ENCODE results near the gene NFE2L3.
"Not testable (repeated sequence)": the region's sequence is repeated elsewhere in the genome, so short reads cannot be mapped to it uniquely, and the experiment has no call there.

NFE2L3 gene

DNA sequence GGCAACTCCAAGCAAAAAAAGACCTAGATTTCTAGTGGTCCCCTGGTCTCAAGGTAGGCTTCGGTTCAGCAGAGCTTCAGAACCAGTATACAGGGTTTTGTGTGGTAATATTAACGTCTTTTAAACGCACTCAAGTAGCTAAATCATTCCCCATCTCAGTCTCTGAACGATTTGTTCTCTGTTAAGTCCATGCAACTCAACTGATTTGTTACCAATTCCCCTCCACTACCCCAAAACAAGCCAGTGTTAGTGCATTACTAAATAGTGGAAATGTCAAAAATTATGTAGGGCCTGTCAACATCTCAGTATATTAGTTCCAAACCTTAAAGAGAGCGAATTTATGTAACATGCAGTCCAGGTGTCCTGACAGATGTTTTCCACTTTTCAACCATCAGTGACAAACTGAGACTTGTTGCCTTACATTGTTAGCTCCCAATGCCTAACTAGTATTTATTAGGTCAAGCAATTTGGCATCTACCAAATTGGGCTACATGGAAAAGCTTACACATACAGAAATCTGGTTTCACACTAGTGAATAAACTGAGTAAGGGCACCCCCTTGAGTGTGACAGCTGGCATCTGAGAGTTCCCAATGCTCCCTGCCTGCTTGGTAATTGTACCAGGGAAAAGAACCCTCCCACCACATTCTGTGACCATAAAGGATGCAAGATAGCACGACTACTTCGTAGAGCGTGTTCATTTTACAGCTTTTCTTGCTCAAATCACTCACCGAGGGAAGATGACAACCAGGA, 36.4 kb downstream of the NFE2L3 start:
- DNase-seq, result no peak

DNA sequence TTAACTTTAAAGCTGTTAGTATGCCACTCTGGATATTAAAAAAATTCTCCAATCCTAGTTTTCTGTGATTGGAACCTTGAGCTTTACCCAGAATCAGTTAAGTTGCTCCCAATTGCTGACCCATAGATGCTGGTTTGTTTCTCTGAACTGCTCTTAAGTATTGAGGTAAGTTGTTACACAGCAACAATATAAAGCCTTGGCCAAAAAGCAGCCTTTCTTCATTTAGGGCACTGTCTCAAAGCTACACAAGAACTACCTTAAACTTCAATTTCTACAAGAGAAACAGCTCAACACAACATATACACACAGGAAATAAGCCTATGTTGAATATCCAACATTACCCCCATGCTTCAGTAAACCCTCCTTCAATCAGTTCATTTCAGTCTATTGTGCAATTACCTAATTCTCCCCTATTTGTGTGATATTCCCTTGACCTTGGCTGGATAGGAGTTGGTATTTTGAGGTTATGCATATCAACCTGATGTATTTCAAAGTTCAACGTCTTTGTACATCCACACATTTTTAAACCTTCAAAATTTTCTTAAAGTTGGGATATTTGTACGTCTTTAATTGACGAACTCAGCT, 37.1 kb downstream of the NFE2L3 start:
- DNase-seq, result no peak

DNA sequence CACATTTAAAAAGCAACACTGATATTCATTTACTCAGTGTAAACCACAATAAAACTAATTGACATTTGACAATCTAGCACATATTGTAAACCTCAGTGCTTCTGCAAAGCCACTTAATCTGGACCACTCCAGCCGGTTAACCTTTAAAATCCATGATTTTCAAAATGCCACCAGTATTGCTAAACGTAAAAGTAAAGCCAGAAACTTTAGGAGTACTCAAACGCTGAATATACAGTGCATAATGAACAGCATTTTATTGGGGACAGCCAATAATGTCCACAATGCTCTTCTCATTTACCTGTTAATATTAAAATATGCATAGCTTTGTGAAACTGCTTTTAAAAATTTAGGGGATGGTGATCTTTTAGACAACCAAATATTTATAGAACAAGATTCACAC, 37.7 kb downstream of the NFE2L3 start:
- DNase-seq, result no peak

DNA sequence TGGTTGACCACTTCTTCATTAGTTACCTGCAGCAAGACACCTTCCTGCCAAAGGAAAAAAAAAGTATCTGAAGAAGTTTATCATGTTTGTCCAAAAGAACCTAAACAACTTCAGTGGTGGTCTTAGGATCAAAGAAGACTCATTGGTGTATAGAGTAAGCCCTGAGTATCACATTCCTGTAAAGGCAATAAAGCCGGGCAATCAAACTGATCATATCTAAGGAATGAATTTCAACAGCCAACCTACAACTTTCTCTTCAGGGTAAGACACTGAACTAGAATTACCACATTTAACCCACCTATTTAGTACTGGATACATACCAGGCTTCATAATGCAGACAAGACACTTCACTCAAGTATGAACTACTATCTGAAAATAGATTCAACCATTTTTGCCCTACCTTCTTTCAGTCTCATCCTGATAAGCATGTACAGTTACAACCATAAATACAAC, 38.4 kb downstream of the NFE2L3 start:
- DNase-seq, result no peak

DNA sequence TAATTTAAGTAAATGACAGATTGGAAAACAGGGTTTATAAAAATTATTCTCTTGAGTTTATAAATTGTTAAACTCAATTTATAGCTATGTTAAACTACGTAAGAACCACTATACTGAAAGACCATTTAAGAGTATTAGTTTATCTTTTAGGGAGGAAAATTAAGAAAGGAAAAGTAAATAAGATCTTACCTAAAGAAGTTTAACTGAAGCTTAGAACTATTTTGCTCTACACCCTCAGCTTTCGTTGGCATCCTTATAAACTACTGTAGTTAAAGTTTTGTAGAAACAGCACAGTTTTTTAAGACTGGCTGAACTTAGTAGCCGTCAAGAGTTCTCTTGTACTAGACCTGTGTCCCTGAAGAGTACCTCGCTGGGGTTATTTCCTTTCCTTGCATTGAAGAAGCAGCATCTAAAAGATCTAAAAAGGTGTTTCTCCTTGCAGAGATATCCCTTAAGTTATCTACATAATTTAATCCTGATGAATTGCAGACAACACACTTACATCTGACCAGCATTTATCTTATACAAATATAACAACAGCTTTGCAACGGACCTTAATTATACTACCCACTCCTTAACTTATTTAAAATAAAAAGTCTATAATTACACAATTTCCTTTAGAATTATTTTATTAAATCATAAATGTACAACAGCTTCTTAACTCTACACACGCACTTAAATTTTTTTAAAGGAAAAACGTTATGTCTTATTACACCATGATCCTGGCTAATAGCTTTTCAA, 39.4 kb downstream of the NFE2L3 start:
- no peak for DNase-seq

DNA sequence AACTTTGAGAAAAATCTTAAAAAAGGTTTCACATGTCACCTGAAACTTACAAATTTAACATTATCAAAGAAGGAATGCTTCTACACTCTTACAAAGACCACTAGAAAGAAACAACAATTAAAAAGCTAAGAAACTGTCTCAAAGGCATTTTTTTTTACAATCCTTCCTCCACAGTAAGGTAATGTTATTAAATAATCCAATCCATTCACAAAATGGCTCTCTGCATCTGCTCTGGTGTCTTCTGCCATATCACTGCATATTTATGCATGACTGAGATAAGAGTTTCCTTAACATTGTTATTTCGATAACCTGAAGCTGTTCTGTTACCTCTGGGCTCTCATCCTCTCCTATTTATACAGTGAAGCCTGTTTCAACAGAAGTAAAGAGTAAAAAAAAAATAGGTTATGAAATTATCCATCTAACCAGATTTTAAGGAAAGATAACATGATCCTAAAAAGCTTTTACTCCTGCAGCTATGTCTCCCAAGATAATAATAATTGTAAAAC, 40.0 kb downstream of the NFE2L3 start:
- no peak for DNase-seq

DNA sequence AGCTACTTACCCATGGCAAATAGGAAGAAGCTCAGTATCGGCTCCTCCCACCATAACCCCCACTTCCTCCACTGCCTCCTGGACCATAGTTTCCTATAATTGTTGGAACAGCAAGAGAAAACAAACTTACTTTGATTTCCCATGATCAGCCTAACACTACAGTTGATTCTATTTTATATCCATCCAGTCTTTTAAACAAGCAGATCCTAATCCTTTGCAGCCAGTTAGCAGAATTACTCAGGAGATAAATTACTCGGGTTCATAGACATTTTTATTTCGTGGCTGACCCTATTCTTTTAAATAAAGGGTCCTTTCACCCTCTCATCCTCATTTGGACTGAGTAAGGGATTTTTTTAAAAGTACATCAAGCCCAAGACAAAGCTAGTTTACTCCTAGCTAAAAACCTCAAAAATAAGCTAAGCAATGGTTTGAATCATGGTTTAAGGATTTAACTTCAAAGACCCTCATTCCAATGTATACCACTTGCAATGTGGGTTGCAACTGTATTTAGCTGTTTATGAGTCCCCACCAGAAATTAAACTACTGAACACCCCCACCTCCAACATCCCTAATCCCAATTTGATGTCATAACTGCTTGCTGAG, 40.6 kb downstream of the NFE2L3 start:
- DNase-seq, result no peak

DNA sequence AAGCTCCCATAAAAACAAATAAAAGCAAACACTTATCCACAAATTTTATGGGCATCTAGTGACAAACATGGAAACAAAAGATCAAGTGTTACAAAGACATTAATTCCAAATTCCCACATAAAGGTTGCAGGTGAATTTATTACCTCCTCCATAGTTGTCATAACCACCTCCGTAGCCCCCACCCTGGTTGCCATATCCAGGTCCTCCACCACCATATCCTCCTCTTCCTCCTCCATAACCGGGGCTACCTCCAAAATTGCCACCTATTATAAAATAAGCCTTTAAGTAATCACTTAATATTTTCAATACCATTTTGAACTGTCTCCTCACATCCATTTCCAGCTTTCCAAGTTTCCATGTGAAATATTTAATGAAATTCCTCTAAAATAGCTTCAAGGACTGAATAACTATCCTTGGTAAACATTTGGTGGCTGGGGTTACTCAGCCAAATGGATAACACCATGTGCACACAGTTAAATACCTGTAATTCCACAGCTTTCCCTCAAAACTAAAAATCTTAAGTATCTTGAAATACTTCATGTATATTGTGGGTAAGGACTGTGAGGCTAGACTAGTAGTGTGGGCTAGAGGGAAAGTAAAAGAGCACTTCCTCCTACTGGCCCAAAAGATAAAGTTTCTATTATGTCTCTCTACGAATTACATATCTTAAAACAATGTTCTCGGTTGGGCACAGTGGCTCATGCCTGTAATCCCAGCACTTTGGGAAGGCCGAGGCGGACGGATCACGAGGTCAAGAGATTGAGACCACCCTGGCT, 41.6 kb downstream of the NFE2L3 start:
- DNase-seq, result no peak

DNA sequence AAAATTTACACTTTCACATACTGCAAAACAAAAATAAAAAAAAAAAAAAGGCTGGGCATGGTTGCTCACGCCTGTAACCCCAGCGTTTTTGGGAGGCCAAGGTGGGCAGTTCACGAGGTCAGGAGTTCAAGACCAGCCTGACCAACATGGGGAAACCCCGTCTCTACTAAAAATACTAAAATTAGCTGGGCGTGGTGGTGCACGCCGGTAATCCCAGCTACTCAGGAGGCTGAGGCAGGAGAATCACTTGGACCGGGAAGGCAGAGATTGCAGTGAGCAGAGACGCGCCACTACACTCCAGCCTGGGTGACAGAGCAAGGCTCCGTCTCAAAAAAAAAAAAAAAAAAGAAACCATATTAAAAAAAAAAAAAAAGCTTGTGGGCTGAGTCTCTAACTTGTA, 42.8 kb downstream of the NFE2L3 start:
- not testable (repeated sequence) for DNase-seq

DNA sequence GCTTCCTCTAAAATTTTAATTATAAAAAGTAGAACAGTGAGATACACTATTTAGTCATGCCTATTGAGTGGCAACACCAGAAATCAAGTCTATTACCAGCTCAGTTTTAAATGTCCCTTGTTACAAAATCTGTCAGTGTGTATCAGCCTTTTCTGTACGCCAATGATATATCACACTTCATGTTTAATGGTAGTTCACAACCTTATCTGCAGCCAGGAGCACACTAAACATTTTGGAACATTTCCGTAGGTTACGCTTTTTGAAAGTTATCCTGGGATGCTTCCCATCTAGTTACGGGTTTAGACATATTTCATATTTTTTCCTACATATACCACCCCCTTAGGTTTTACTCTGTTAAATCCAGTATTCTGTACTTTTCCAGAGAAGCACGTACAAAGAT, 43.2 kb downstream of the NFE2L3 start:
- DNase-seq, result no peak

DNA sequence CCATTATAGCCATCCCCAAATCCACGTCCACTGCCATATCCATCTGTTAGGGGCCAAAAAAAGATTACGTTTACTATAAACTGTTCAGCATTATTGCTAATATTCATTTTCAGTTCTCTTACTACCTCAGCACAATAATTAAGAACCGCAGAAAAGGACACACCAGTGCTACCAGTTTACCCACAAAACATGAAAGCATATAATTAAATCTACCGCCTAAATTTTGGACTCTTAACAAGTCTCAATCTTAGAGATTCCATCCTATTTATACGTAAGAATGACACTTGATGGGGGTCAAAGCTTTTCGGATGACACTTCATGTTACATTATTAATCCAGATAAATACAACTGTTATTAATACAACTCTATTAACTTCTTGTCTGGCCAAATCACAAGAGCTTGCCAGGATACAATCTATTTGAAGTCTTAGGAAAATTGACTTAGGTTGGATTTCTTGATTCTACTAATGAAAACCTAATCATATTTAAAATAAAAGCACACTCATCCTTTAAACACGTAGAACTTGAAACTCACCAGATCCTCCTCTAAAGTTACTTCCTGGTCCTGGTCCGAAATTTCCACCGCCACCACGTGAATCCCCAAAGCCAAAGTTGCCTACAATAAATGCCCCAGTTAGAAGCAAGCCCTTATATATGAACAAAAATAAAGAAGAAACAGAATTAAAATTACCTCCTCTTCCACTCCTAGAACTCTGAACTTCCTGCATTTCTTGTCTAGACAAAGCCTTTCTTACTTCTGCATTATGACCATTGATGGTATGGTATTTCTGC, 44.1 kb downstream of the NFE2L3 start:
- DNase-seq, result no peak

DNA sequence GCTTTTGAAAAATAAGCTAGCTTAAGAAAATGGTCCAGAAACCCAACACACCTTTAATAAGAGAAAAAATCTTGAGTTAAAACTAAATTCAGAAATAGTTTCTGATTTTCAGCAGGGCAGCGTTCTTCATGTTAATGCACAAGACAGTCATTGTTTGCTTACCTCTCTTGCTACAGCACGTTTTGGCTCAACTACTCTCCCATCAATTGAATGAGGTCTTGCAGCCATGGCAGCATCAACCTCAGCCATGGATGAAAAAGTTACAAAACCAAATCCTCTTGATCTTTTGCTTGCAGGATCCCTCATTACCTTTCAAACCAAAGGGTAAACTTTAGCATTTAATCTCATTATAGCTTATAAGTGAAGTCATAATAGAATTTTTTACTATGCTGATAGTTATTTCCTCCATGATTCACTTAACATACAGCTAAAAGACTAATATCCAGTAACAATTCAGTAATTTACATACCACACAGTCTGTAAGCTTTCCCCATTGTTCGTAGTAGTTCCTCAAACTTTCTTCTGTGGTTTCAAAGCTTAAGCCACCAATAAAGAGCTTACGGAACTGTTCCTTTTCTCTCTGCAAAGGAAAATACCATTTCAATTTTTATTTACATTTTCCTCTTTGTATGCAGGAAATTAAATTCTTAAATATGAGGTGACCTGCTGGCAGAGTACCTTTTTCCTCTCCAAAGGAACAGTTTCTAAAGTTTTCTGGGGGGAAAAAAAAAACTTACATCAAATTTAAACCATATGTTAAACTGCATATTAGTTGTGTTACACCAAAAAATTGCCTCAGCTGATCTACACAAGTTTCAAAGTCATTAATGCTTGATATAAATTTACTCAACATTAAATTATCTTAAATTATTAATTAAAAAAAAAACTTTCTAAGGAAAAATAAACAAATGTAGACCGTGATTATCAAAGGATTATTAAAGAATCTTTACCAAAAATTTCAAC, 45.4 kb downstream of the NFE2L3 start:
- DNase-seq, result no peak

DNA sequence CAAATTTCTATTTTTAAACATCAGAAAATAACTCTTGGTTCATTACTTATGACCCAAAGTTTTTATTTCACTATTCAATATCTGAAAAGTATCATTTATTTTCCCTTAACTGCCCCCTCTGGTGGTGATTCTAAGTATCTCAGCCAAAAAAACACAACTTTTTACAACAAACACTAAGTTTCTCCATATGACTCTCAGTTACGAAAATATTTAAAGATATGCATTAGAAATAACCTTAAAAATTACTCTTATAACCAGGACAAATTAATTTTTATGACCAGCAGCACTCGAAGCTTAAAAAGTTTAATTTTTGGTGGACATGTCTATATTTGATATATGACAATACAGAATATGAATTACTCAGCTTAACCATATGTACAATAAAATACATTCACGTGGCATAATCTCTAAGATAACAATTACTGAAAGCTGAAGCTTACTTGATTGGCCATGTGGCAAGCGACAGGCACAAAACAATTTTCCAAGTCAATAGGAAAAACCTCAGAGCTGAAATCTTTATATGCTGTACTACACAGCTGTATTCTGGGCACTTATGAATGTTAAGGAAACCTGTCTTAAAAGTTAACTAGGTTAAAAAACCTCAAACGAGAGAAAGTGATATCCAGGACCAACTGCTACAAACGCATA, 46.3 kb downstream of the NFE2L3 start:
- DNase-seq, result no peak

DNA sequence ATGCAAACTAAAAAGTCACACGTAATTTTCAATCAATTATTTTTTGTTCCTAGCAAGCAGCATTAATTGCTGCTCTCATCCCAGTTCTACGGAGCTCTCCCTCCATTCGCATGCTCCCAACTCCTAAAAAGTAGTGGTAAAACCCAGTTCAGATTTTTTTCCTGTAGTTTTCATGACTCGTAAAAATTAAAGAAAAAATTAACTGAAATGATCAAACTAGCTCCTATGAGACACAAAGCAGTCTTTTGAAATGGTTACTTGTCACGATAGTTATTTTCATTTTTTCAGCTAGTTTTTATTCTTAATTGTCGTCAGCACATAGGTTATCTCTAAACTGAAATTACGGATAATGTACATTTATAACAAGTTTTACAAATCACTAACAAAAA, 46.8 kb downstream of the NFE2L3 start:
- DNase-seq, result no peak

DNA sequence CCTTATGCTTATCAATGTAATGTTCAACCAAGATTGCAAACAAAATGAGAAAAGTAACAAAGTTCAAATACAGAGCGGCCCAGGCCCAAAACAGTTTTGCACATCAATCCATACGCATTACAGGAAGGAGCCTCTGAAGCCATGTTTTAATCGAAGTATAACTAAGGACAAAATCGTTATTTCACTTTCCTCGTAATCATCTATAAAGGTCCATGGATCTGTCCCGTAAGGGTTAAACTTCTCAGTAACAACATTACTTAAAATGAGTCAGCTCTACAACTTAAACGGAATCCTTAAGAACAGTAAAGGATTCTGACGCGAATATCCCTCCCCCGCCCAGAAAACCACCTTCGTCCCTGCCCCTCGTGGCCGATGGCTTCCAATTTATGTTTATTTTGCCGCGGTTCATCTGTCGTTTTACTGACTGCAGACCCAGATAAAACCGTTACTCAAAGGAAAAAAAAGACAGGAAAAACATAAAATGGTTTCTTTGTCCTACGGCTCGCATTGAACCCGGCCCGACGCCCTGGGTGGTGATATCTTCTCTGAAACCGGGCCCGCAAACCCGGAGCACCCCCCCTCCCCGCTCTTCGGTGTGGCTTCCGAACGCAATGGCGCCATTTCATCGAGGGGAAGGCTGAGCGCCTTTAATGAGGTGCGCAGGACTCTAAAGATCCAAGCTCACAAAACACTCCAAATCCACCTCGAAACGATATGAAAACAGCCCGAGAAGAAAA, 47.5 kb downstream of the NFE2L3 start:
- DNase-seq, result peak; percentile 50 to 66

DNA sequence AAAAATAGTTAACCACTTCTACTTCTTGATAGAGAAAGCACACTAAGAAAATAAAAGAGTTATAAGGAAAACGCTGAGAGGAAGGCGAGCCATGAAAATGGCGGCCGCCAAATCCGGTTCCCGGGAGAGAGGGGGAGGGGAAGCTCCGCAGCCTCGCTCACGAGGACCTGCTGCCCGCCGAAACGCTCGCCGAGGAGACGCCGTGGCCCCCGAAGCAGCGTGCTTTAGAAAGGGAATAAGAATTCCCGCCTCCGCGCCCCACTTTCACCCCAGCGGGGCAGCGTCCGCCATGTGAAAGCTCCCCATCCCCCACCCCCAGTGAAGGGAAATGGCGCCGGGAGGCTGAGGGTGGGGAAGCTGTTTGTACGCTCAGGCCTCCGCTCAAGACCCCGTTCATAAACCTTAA, 48.0 kb downstream of the NFE2L3 start:
- DNase-seq, result peak; percentile 50 to 66

DNA sequence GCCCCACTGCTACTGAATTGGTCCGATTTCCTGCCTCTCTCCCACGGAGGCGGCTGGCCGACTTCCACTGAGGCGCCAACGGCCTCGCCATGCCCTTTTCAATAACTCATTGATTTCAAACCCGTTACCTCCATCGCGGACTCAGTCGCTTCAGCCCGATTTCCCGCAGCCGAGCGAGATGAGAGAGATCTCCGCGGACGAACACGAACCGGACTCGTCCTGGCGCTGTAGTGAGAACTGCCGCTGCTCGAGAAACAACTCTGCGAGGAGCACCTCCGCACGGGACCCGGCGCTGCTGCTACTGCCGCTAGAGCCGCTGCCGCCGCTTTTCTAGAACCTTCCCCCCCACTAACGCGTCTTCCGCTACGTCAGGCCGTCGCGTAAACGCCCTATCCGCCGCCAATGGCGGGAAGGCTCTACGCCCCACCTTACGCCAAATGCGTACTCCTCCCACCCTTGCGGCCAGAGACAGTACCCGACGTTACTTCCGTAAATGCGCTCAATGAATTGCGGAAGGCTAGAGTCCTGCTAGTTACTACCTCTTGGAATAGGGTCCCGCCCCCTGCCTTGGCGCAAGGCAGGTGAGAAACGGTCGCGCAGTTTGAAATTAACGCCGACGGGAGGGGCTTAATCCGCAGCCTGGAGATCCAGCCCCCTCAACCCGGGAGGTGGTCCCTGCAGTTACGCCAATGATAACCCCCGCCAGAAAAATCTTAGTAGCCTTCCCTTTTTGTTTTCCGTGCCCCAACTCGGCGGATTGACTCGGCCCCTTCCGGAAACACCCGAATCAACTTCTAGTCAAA, 48.6 kb downstream of the NFE2L3 start, which contains the start of gene HNRNPA2B1:
Gene HNRNPA2B1, minus strand, starts transcription at position 303 of the 803 bp plus-strand sequence. Its CDS starts 169 bp downstream, at position 134.
- DNase-seq, result peak; percentile 97

All from NCI-H1930 (cell line).